CD4-positive, alpha-beta T cell treated with Interleukin-17A for 4 hours (primary cell): ENCODE data around the gene EDARADD.

Experiments used
- DNase-seq: peaks from one replicate; pipeline ENCODE4 v3.0.0-alpha.2; 2020; ENCODE audit warnings: mixed read lengths

The EDARADD gene

DNA sequence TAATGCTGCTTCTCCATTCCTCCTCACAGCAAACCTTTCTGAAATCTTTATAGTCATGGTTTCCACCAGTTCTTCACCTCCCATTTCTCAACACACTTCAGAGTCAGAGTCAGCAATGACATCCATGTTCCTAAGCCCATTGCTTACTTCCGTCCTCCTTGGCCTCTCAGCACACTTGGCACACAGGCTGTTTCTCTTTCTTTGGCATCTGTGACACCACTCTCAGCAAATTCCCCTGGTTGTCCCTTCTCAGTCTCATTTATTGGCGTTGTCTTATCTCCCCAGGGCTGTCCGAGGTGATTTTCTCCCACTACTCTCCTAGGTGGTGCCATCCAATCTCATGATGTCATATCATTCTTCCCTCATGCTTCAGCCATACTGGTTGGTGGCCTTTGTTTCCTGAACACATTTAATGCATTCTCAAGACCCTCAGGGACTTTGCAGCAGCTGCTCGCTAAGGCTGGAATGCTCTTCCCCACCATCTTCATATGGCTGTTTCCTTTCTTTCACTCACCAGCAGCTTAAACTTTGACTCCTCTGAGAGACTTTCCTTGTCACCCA is 126.4 kb downstream of the EDARADD start:
- DNase-seq, result no peak

DNA sequence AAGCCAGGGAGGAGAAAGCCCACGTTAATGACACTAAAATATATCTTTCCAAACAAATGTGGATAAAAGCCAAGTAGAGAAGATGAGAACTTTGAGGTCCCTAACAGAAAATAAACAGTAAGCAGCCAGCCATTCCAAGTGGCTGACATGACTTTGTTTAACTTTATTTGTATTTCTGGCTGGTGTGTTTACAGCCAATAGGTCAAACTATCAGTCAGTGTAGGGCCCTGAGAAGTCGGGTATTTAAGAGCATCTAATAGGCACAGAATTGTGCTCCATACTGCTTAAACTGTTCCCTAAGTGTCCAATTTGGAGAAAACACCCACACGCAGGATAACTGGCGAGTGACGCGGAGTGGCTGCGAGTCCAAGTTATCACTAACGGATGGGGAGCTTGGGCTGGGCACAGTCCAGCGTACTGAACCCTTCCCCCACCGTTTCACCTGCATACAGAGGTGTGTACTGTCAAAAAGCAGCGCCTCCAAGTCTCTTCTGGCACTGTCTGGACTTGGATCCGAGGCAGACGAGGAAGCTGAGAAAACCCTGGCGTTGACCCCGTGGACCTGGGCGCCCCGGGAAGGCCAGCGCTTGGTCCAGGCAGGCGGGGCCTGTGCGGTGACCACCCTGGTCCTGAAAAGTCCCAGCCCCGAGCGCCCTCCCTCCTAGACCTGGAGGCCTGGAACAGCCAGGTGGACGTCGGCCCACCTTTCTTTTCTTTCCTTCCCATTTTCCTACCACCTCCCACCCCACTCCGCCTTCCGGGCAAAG is 129.0 kb downstream of the EDARADD start:
- no peak for DNase-seq

DNA sequence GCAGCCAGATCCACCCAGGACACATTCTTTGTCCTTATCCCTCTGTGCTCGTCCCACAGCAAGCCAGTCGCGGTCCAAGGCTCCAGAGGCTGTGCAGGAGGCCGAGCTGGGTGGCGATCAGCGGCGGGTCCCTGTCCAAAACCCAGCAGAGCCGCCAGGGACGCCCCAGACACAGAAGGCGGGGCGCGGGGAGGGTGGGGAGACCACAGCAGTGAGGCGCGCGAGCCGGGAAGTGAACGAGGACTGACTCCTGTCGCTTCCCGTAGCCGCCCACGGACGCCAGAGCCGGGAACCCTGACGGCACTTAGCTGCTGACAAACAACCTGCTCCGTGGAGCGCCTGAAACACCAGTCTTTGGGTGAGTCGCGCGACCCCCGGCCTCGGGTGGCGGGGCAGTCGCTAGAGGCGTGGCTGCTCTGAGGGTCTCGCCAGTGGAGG is 129.6 kb downstream of the EDARADD start, which contains the start of gene LGALS8:
Gene LGALS8 (plus strand): TSS at position 279 of the 438 bp plus-strand sequence. CDS start 2,089 bp downstream, outside the sequence.
- peak; percentile 91 for DNase-seq

DNA sequence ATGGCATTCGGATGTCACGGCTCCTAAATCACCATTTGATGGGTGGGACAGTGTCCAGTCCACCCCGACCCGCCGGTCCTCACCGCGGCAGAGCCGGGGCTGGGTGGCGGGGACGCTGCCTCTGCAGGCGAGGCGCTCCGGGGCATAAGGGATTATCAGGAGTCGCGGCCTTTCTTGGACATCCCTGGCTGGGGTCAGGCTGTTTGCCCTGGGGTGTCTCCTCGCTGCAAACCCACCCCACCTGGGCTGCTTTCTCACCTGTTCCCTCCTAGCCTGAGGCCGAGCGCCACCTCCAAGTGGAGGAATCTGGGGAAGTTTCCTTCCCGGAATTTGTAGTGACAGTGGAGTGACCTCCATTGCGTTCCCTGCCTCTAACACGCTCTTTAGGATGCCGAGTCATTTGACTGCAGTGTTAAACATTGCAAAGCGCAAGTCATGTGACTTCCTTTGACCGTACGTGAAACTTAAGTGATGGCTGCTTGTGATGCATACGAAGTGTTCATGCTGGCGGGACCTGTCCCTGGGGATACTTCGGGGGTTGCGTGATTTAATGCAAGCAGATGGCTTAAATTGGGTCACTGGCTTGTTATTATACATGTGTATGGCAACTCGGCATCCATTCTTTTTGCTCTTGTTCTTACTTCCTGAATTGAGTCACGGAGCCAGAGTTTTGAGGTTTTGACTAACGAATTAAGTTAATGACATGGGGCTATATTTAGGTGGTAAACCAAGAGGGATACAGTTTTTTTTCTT is 130.2 kb downstream of the EDARADD start:
- DNase-seq, result peak; percentile 62

DNA sequence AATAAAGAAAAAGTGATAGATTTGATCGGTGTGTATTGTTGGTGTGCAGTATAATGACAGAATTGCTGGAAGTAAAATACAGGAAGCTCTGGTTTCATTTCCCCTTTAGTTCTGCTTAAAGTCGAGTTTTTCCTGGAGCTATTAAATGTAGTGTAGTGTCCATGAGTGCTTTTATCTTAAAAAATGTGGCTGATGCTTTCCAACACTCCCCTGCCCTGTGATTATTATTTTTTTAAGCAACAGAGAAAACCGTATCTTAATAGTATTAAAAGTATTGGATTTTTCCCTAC is 130.8 kb downstream of the EDARADD start:
- no peak for DNase-seq

DNA sequence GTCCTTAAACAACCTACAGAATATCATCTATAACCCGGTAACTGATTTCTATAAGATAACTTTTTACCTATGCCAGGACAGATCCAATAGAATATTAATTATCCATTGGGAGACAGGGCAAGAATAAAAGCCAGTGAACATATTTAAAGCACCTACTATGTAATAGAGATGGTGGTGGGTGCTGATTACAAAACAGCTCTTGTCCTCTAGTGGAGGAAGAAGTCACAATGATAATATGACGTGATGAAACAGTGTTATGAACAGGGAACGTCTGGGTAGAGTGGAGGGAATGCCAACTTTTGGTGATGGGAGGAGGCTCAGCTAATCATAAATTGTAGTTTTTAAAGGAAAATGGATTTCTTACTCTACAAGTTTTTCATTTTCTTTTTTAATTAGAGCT is 132.0 kb downstream of the EDARADD start:
- no peak for DNase-seq

DNA sequence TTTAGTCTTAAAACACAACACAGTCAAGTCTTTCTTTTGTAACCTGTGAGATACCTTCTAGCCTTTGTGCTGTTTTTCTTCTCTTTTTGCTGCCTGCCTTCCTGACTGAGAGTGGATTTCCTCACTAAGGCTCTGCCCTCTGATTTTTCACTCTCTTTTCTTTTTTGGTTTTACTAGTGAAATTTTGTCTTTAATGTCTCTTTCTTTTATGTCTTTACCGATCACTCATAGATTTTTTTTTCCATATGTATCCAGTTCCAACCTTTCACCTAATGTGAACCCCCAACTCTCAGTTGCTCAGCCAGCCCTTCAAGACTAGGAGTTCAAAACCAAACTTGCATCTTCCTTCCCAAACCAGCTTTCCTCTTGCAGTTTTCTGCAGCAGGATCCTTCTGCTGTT is 136.2 kb downstream of the EDARADD start:
- no peak for DNase-seq

DNA sequence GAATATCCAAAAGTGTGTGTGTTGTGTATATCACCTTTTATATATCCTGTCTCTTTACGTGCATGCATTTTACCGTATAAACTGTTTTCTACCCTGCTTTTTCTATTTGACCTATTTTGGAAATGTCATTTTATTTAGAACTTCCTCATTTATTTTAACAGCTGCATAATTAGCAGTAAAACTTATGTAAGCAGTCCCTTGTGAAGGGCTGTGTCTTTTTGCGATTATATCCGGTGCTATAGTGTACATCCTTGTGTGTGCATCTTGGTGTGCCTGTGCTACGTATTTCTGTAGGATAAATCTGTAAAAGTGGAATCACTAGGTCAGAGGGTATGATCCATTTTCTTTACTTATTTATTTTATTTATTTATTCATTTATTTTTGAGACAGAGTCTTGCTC is 136.9 kb downstream of the EDARADD start:
- DNase-seq, result no peak

DNA sequence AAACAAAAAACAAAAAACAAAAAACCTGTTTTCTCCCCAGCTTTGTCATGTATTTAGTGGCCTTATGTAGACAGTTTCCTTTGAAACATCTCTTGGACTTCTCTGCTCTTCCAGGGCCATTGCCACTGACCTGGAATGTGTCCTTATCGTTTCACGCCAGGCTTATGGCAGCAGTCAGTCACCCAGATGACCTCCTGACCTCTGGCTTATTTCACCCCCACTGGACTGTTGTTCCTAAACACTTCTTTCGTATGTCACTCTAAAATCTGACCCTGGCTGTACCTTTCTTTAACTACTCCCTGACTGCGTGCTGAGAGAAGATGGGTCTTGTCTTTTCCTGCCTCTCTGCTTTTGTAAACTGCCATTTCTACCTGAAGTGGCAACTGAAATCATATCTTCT is 138.8 kb downstream of the EDARADD start:
- DNase-seq, result no peak

DNA sequence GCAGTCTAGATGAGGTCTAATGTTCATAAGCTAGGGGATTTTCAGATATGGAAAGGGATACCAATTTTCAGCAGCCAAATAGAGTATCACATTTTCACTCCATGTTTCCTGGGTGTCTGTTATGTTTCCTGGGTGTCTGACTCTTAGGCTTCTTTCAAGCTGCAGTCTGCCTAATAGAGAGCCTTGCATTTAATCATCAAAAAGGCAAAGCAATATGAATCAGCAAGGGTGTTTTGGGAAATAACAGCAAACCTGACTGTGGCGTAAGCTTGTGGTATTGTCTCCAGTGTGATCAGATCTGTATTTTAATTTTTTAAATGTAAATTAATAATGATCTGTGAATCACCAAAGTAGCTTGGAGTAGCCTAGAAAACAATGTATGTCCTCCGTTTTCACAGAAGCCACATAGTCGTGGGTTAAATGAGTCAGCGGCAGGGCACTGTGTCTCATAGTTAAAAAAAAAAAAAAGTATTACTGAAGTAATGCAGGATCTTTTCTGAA is 140.1 kb downstream of the EDARADD start:
- DNase-seq, result peak; percentile 45
